Dendritic cell treated with granulocyte-macrophage colony-stimulating factor and Interleukin-4, amounts not matched to agents 40 ng/mL and 50 ng/mL, for 4 days (primary cell): ENCODE results near the gene CCNDBP1.
A peak's percentile ranks its signal among the peaks of the same experiment; 100 is the strongest.
"Not testable (repeated sequence)": the region's sequence is repeated elsewhere in the genome, so short reads cannot be mapped to it uniquely, and the experiment has no call there.

ENCODE experiments used
- H3K27ac Mint-ChIP-seq: one replicate; pipeline ENCODE4 v1.8.0; 2022; ENCODE audit warnings: mild to moderate bottlenecking, mixed read lengths
- H3K27me3 Mint-ChIP-seq: one replicate; pipeline ENCODE4 v1.8.0; 2022; ENCODE audit warnings: mild to moderate bottlenecking, mixed read lengths
- H3K36me3 Mint-ChIP-seq: one replicate; pipeline ENCODE4 v1.8.0; 2022; ENCODE audit warnings: low read depth, mixed read lengths
- H3K4me1 Mint-ChIP-seq: one replicate; pipeline ENCODE4 v1.8.0; 2022; ENCODE audit warnings: low read depth, mixed read lengths
- H3K4me3 Mint-ChIP-seq: one replicate; pipeline ENCODE4 v1.8.0; 2022; ENCODE audit warnings: mild to moderate bottlenecking, moderate library complexity, mixed read lengths
- H3K9me3 Mint-ChIP-seq: one replicate; pipeline ENCODE4 v1.8.0; 2022; ENCODE audit warnings: mixed read lengths
- intact Hi-C: fragments of 100-400 bp; cut with micrococcal nuclease; formaldehyde crosslinking; loops from one replicate; pipeline ENCODE4 v1.15.0; 2022

Gene CCNDBP1, protein sequence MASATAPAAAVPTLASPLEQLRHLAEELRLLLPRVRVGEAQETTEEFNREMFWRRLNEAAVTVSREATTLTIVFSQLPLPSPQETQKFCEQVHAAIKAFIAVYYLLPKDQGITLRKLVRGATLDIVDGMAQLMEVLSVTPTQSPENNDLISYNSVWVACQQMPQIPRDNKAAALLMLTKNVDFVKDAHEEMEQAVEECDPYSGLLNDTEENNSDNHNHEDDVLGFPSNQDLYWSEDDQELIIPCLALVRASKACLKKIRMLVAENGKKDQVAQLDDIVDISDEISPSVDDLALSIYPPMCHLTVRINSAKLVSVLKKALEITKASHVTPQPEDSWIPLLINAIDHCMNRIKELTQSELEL

DNA sequence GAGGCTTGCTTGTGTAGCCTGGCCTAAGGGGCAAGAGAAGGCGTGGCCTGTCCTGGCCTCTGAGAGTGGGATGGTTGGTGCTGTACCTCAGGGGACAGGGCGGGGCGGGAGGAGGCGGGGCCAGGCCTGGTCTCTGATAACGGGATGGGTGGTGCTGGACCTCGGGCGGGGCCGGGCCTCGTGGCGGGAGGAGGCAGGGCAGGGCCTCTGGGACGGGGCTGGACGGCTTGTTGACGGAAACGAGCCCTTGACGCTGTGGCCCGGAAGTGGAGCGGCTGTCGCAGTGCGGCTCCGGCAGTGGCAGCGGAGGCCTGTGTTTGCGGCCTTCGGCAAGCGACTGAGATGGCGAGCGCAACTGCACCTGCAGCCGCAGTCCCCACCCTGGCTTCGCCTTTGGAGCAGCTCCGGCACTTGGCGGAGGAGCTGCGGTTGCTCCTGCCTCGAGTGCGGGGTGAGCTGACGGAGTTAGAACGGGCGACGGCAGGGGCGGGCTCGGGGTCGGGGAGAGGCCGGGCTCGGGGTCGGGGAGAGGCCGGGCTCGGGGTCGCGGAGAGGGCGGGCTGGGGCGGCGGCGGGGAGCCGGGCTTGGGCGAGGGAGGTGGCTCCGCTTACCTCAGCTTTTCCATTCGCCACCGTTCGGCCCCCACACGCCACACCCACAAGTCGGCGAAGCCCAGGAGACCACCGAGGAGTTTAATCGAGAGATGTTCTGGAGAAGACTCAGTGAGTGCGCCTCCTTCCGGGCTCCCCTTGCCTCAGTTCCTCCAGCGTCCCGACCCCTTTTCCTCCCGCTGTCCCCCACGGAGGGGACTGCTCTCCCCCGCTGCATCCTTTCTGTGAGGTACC is at the start of gene CCNDBP1:
TSS of gene CCNDBP1 (plus strand) at position 247 of the 846 bp plus-strand sequence. CDS start at position 343, 96 bp downstream.
- H3K9me3 Mint-ChIP-seq, result no peaks in the 10 kb centered on the region
- peaks cover 36% of the 10 kb centered on the region for H3K4me1 Mint-ChIP-seq
- H3K27me3 Mint-ChIP-seq, result no peaks in the 10 kb centered on the region
- H3K4me3 Mint-ChIP-seq, result peak within 1 kb of the TSS; percentile 98
- intact Hi-C loops, result loop anchor here (5.0 to 10.0 kb wide), 2 partner anchors 81 to 102 kb away; partner anchors contain the start of gene UBR1
- peaks cover 75% of the 10 kb centered on the region for H3K36me3 Mint-ChIP-seq
- peak within 1 kb of the TSS; percentile 95 for H3K27ac Mint-ChIP-seq

DNA sequence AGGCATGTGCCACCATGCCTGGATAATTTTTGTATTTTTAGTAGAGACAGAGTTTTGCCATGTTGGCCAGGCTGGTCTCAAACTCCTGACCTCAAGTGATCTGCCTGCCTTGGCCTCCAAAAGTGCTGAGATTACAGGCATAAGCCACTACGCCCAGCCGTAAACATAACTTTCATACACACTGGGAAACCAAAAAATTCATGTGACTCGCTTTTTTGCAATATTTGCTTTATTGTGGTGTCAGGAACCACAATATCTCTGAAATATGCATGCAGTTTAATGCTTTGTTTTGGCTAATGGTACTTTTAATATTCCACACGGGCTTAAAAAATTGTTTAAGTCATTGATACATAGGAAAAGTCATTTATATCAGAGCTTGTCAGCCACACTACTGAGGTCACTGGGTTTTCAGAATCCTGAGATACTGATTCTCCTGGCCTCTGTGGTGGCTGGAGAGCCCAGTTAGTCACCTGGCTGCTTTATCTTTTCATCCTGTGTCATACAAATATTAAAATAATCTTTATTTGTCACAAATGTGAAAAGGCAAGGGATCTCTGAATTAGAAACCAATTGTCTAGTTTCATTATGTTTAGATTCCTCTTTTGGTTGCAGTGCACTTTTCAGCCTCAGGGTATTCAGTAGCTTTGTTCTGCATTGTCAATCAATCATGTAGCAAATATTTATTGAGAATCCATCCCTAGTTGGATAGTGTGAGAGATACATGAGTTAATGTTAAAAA is 41.8 kb upstream of the CCNDBP1 start:
- H3K4me3 Mint-ChIP-seq, result no peak overlapping the region
- H3K4me1 Mint-ChIP-seq, result peaks cover 25% of the 10 kb centered on the region
- peaks cover 48% of the 10 kb centered on the region for H3K36me3 Mint-ChIP-seq
- no peaks in the 10 kb centered on the region for H3K27me3 Mint-ChIP-seq
- no peaks in the 10 kb centered on the region for H3K9me3 Mint-ChIP-seq
- intact Hi-C loops, result loop anchor here (10.0 kb wide), 1 partner anchor 49 kb away; no protein-coding TSS in a partner anchor
- peak overlapping the region; percentile 42 for H3K27ac Mint-ChIP-seq

DNA sequence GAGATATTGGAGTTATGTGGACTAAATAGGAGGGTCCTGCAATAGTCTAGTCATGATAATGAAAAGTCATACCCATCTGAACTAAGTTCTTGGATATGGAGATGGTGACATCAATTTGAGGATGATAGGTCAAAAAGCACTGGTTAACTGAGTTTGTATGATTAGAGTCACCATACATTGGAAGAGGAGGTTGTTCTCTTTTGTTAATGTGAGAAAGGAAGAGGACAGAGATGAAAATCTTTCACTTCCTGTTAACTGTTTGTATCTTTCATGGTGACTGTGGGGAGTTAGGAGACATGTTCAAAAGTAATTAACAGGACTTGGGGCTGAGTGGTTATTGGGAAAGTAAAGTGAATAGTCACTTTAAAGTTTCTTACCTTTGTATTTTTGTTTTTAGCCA is 40.7 kb upstream of the CCNDBP1 start:
- Mint-ChIP-seq H3K27me3 (no peaks in the 10 kb centered on the region), H3K4me3 (no peak overlapping the region), H3K9me3 (no peaks in the 10 kb centered on the region), H3K36me3 (peaks cover 48% of the 10 kb centered on the region), H3K4me1 (peaks cover 25% of the 10 kb centered on the region), H3K27ac (peak overlapping the region; percentile 42)
- intact Hi-C loops, result loop anchor here (10.0 kb wide), 1 partner anchor 50 kb away; no protein-coding TSS in a partner anchor

DNA sequence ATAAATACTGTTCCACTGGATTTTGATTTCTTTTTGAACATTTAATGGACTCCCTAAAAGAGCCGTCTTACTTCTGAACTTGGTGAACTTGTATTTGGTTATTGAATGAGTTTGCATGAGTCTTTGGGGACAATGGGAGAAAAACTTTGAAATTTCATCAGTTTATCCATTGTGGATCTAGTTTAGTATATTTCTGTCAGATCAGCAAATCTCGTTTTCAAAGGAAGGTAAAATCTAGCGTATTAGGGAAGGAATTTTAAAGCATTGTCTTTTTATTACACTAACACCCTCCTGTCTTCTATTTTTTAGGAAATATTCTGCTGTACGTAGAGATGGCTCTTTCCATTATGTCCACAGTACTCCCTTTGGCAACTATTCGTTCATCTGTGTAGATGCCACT is 39.0 kb upstream of the CCNDBP1 start:
- Mint-ChIP-seq H3K36me3 (peaks cover 46% of the 10 kb centered on the region), H3K4me3 (no peak overlapping the region), H3K27ac (peak overlapping the region; percentile 43), H3K9me3 (no peaks in the 10 kb centered on the region), H3K27me3 (no peaks in the 10 kb centered on the region), H3K4me1 (peaks cover 25% of the 10 kb centered on the region)
- intact Hi-C loops, result loop anchor here (10.0 kb wide), 1 partner anchor 51 kb away; no protein-coding TSS in a partner anchor

DNA sequence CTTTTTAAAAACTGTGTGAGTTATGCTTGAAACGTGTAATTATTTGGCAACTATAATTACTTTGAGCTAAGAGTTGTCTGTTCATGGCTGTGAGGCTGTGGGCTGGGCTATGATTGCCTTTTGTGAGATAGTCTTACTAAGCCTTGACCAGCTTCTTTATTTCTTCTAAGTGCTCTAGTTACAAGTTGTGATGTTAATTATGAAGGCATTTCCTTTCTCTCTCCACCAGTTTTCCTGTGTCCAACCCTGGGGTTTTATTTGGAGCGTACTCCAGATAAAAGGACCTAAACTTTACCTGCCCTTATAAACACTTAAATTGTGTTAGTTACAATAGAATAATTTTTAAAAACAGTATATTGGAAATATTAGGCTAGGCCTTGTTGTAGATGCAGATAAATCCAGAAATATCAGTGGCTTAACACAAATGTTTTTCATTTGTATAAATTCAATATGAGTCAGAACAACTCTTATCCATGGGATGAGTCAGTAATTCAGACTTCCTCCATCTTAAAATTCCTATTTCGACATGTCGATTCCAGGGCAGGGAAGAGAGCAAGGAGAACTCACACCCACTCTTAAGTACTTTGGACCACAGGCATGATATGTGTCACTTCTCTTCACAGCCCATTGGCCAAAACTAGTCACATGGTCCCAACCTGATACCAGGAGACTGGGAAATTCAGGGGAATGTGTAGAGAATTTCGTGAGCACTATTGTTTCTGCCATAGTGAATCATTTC is 34.8 kb upstream of the CCNDBP1 start:
- intact Hi-C loops, result no loop called here
- Mint-ChIP-seq H3K27me3 (no peaks in the 10 kb centered on the region), H3K36me3 (peaks cover 85% of the 10 kb centered on the region), H3K27ac (no peak overlapping the region), H3K9me3 (no peaks in the 10 kb centered on the region), H3K4me1 (peaks cover 12% of the 10 kb centered on the region), H3K4me3 (no peak overlapping the region)

DNA sequence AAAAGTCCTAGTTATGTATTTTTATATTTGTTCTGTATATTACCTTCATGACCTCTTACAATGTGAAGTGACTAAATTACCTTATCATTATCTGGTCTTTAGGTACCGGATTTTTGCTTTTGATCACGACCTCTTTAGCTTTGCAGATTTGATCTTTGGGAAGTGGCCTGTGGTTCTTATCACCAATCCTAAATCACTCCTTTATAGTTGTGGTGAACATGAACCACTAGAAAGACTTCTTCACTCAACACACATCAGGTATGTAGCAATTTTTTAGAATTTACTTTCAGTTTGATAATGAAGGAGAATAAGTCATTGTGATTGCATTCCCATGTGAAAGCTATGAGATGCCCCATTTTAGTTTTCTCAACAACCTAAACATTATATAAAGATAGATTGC is 33.5 kb upstream of the CCNDBP1 start:
- intact Hi-C loops, result no loop called here
- H3K36me3 Mint-ChIP-seq, result peaks cover 83% of the 10 kb centered on the region
- no peak overlapping the region for H3K27ac Mint-ChIP-seq
- no peak overlapping the region for H3K4me3 Mint-ChIP-seq
- H3K4me1 Mint-ChIP-seq, result peaks cover 5% of the 10 kb centered on the region
- H3K27me3 Mint-ChIP-seq, result no peaks in the 10 kb centered on the region
- no peaks in the 10 kb centered on the region for H3K9me3 Mint-ChIP-seq

DNA sequence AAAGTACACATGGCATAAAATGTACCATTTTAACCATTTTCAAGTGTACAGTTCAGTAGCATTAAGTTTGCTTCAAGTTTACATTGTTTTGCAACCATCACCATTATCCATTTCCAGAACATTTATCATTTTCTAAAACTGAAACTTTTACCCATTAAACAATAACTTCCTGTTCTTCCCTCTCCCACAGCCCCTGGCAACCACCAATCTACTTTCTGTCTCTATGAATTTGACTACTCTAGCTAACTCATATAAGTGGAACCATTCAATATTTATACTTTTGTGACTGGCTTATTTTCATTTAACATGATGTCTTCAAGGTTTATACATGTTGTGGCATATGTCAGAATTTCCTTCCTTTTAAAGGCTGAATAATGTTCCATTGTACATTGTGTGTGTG is 31.9 kb upstream of the CCNDBP1 start:
- intact Hi-C loops, result no loop called here
- H3K36me3 Mint-ChIP-seq, result peaks cover 84% of the 10 kb centered on the region
- no peak overlapping the region for H3K27ac Mint-ChIP-seq
- H3K4me3 Mint-ChIP-seq, result no peak overlapping the region
- H3K4me1 Mint-ChIP-seq, result peaks cover 5% of the 10 kb centered on the region
- no peaks in the 10 kb centered on the region for H3K27me3 Mint-ChIP-seq
- no peaks in the 10 kb centered on the region for H3K9me3 Mint-ChIP-seq

DNA sequence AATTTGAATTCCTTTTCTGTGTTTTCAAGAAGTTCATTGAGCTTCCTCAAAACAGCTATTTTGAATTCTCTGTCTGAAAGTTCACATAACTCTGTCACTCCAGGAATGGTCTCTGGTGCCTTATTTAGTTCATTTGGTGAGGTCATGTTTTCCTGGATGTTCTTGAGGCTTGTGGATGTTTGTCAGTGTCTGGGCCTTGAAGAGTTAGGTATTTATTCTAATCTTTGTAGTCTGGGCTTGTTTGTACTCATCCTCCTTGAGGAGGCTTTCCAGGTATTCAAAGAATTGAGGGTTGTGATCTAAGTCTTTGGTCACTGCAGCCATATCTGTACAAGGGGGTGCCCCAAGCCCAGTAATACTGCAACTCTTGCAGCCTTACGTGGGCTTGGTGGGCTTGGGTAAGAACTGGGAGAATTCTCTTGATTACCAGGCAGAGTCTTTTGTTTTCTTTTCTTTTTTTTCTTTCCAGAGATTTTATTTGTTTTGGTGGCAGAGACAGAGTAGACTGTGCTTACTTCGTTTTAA is 19.3 kb upstream of the CCNDBP1 start:
- intact Hi-C loops, result no loop called here
- no peaks in the 10 kb centered on the region for H3K9me3 Mint-ChIP-seq
- H3K27me3 Mint-ChIP-seq, result no peaks in the 10 kb centered on the region
- no peaks in the 10 kb centered on the region for H3K4me1 Mint-ChIP-seq
- H3K4me3 Mint-ChIP-seq, result no peak overlapping the region
- no peak overlapping the region for H3K27ac Mint-ChIP-seq
- H3K36me3 Mint-ChIP-seq, result peaks cover 85% of the 10 kb centered on the region

DNA sequence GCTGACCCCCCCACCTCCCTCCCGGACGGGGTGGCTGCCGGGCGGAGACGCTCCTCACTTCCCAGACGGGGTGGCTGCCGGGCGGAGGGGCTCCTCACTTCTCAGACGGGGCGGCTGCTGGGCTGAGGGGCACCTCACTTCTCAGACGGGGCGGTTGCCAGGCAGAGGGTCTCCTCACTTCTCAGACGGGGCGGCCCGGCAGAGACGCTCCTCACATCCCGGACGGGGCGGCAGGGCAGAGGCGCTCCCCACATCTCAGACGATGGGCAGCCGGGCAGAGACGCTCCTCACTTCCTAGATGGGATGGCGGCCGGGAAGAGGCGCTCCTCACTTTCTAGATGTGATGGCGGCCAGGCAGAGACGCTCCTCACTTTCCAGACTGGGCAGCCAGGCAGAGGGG is 17.9 kb upstream of the CCNDBP1 start:
- H3K9me3 Mint-ChIP-seq, H3K27ac Mint-ChIP-seq, H3K27me3 Mint-ChIP-seq, intact Hi-C loops, H3K4me1 Mint-ChIP-seq, H3K4me3 Mint-ChIP-seq: not testable (repeated sequence)
- H3K36me3 Mint-ChIP-seq, result peaks cover 82% of the 10 kb centered on the region

DNA sequence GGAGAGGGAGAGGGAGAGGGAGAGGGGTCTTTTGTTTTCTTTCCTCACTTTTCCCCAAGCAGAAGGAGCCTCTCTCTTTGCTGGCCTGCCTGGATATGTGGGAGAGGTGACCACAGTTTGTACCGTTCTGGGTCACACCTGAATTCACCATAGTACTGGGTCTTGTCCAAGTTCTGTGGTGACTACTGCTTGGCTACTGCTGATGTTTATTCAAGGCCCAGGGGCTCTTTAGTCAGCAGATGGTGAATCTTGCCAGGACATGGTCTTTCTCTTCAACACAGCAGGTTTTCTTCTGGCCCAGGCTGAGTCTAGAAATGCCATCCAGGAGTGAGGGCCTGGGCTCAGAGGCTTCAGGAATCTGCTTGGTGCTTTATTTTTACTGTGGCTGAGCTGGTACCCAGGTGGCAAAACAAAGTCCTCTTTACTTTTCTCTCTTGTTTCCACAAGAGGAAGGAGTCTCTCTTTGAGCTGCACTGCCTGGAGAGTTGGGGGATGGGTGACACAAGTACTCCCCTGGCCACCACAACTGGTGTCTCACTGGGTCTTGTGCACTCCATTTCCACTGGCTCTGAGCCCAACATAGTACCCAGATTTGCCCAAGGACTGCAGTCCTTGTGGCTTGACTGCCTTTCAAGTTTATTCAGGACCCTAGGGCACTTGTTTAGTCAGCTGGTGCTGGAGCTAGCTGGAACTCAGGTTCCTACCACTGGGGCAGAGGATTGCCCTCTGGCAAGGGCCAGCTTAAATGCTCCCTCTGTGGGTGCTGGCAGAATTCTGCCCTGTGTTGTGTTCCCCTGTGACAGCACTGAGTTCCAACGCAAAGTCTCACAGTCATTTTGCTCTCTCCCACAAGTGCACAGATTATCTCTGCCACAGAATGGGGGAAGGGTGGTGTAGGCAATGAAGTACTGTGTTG is 16.8 kb upstream of the CCNDBP1 start:
- Mint-ChIP-seq H3K4me3 (no peak overlapping the region), H3K27me3 (no peaks in the 10 kb centered on the region), H3K36me3 (peaks cover 85% of the 10 kb centered on the region), H3K9me3 (no peaks in the 10 kb centered on the region), H3K27ac (no peak overlapping the region), H3K4me1 (no peaks in the 10 kb centered on the region)
- intact Hi-C loops, result no loop called here

DNA sequence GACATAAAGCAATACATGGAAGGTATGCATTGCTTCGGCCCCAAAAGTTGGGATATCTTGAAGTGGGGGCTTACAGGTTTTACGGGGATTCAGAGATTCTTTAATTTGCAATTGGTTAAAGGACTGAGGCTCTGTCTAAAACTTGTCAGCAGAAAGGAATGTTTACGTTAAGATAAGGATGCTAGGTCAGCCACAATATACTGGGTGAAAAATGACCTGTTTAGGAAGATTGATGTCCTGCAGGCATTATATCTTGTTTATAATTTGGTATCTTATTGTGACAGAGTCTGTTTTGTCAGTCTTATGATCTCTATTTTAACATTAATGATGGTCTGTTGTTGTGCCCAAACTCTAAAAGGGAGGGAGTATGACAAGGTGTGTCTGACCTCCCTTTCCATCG is 15.3 kb upstream of the CCNDBP1 start:
- H3K27me3 Mint-ChIP-seq, result no peaks in the 10 kb centered on the region
- H3K4me1 Mint-ChIP-seq, result no peaks in the 10 kb centered on the region
- no peak overlapping the region for H3K27ac Mint-ChIP-seq
- intact Hi-C loops, result no loop called here
- H3K36me3 Mint-ChIP-seq, result peaks cover 82% of the 10 kb centered on the region
- H3K4me3 Mint-ChIP-seq, result no peak overlapping the region
- no peaks in the 10 kb centered on the region for H3K9me3 Mint-ChIP-seq

DNA sequence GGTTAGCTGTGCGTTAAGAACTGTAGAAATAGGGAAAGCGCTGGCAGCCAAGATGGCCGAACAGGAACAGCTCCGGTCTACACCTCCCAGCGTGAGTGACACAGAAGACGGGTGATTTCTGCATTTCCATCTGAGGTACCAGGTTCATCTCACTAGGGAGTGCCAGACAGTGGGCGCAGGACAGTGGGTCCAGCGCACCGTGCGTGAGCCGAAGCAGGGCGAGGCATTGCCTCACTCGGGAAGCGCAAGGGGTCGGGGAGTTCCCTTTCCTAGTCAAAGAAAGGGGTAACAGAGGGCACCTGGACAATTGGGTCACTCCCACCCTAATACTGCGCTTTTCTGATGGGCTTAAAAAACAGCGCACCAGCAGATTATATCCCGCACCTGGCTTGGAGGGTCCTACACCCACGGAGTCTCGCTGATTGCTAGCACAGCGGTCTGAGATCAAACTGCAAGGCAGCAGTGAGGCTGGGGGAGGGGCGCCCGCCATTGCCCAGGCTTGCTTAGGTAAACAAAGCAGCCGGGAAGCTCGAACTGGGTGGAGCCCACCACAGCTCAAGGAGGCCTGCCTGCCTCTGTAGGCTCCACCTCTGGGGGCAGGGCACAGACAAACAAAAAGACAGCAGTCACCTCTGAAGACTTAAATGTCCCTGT is 9.4 kb upstream of the CCNDBP1 start:
- intact Hi-C loops, H3K9me3 Mint-ChIP-seq, H3K4me1 Mint-ChIP-seq, H3K27me3 Mint-ChIP-seq, H3K27ac Mint-ChIP-seq, H3K4me3 Mint-ChIP-seq: not testable (repeated sequence)
- peaks cover 65% of the 10 kb centered on the region for H3K36me3 Mint-ChIP-seq
